Transverse colon (tissue), 4 donors: ENCODE data around the gene TET3. TPM values are rescaled to one million over a fixed set of nuclear protein-coding genes. Genes with fewer than 3 reads are reported as not detected.

Experiments
- DNase-seq: peaks from one replicate; pipeline ENCODE4 v3.0.0-alpha.2; 2019
- H3K27ac ChIP-seq, 4 donors: fragments of 200-600 bp; sonication (generic); 2 replicates each; pipeline ENCODE4 v1.5.1; 2016 to 2018; ENCODE audit warnings: inconsistent platforms in 4 of 4
- H3K27me3 ChIP-seq: fragments of 200-600 bp; sonication (generic); 2 replicates; pipeline ENCODE4 v1.5.1; 2017; ENCODE audit warnings: inconsistent platforms
- H3K36me3 ChIP-seq, 4 donors: fragments of 200-600 bp; sonication (generic); 2 replicates each; pipeline ENCODE4 v1.5.1; 2017 to 2019; ENCODE audit warnings: inconsistent platforms in 4 of 4
- H3K4me1 ChIP-seq, 4 donors: fragments of 200-600 bp; sonication (generic); 2 replicates each; pipeline ENCODE4 v1.5.1; 2017 to 2020; ENCODE audit warnings: inconsistent platforms in 4 of 4
- H3K4me3 ChIP-seq, 4 donors: fragments of 200-600 bp; sonication (generic); 1 replicate in 1 of 4; 2 replicates in 3 of 4; pipeline versions ENCODE4 v1.5.1 to v1.6.1; 2017 to 2019; ENCODE audit warnings: inconsistent platforms in 4 of 4
- H3K9me3 ChIP-seq, 2 donors: fragments of 200-600 bp; sonication (generic); 2 replicates each; pipeline ENCODE4 v1.5.1; 2017 to 2019; ENCODE audit warnings: inconsistent platforms in 2 of 2
- CTCF ChIP-seq, 5 experiments: fragments of 200-600 bp in 3 of 5; fragments of 450-650 bp in 2 of 5; sonication (generic) in 3 of 5; IDR thresholded peaks; 1 replicate in 2 of 5; 2 replicates in 3 of 5; pipeline ENCODE4 v1.5.1; 2016 to 2017; ENCODE audit warnings: antibody characterized with exemption in 5 of 5, inconsistent platforms in 3 of 5, mild to moderate bottlenecking in 2 of 5, moderate library complexity in 1 of 5
- EP300 ChIP-seq: sonication (generic); formaldehyde crosslinking; IDR thresholded peaks from one replicate; pipeline ENCODE4 v1.6.1; 2017; ENCODE audit warnings: antibody characterized with exemption, low read depth
- POLR2A ChIP-seq: fragments of 450-650 bp; IDR thresholded peaks from one replicate; pipeline ENCODE4 v1.6.1; 2016; ENCODE audit warnings: antibody characterized with exemption, mild to moderate bottlenecking, moderate library complexity
- POLR2AphosphoS5 ChIP-seq, 3 donors: sonication (generic); formaldehyde crosslinking; IDR thresholded peaks; one replicate each; pipeline ENCODE4 v1.6.1; 2016; ENCODE audit warnings: antibody characterized with exemption in 3 of 3
- WGBS, 2 donors: methylation state at CpG; one replicate each; pipeline ENCODE4 v1.1.5; 2018; ENCODE audit warnings: low coverage in 1 of 2; 5-methylcytosine and 5-hydroxymethylcytosine counted together
- in situ Hi-C, 4 donors: fragments of 200-750 bp; cut with MboI; loops; one replicate each; pipeline versions ENCODE4 v1.15.0 to v1.15.1; 2017; ENCODE audit warnings: low sequenced_read_pairs in 3 of 4, low pct_ligation_motif_present in 1 of 4, low pct_unique_long_range_greater_than_20kb in 1 of 4
- intact Hi-C: fragments of 100-400 bp; cut with DNase I; formaldehyde crosslinking; loops from one replicate; pipeline ENCODE4 v1.15.1; 2023; ENCODE audit warnings: low total_unique reads
- total RNA-seq, 4 donors: library from RNA; depleted of rRNA; stranded (reverse); fragments of >200 nt; gene quantifications; one replicate each; pipeline ENCODE4 v1.1.0, GENCODE V29; 2016

The TET3 gene
- total RNA-seq, 4 donors from 2014 or later = 20.2 to 26.9 (median 22.5) TPM

DNA sequence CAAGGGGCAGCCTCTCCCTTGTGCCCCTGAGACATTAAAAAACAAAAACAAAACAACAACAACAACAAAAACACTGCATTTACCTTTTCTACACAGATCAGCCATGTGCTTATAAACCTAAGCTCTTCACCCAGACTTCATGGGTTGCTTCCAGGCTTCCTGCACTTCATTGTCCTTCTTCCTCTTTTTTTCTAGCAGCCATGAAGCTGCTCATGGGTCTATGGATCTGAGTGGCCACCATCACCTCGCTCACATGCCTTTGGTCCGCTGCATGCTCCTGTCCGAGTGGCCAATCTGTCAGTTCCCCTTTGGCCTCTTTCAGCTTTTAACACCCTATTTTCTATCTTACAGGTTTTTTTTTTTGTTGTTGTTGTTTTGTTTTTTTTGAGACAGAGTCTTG lies 9.0 kb upstream of the TET3 start:
- WGBS, 2 donors = 83 to 95% methylated on average over 2 to 3 of the region's 3 CpGs
- Histone ChIP-seq H3K27ac (no peak overlapping the region), H3K36me3 (no peaks in the 10 kb centered on the region), H3K4me3 (no peak overlapping the region), H3K27me3 (no peaks in the 10 kb centered on the region), H3K9me3 (no peaks in the 10 kb centered on the region), H3K4me1 (peaks cover 9 to 53% (median 28%) of the 10 kb centered on the region in 4 donors)
- no peak for TF ChIP-seq CTCF (IDR thresholded peaks at IDR 0.05)
- no peak for TF ChIP-seq POLR2A
- TF ChIP-seq POLR2AphosphoS5 (IDR thresholded peaks at IDR 0.05) = no peak
- TF ChIP-seq EP300 = no peak
- intact Hi-C loops = no loop called here
- no peak for DNase-seq
- in situ Hi-C loops = loop anchor here in 1 of 4 donors (25.0 kb wide), 1 partner anchor 138 kb away; the partner anchor contains the start of gene STAMBP

- Histone ChIP-seq H3K27me3 (no peaks in the 10 kb centered on the region), H3K36me3 (no peaks in the 10 kb centered on the region), H3K9me3 (no peaks in the 10 kb centered on the region), H3K27ac (no peak overlapping the region), H3K4me3 (no peak overlapping the region), H3K4me1 (peaks cover 4 to 53% (median 28%) of the 10 kb centered on the region in 4 donors)
- in situ Hi-C loops (loop anchor here in 1 of 4 donors (25.0 kb wide), 1 partner anchor 140 kb away; the partner anchor contains the start of gene STAMBP), intact Hi-C loops (no loop called here)
- WGBS, 2 donors = 100% methylated on average over 1 of the region's 1 CpG; no CpG with 5 or more reads in 1 of the 2 donors
- TF ChIP-seq CTCF (IDR thresholded peaks at IDR 0.05) (no peak), POLR2A (no peak), EP300 (no peak), POLR2AphosphoS5 (IDR thresholded peaks at IDR 0.05) (no peak)
- DNase-seq = no peak
Observed at GRCh38 chr2:73976803-73977202, 7.9 kb upstream of the TET3 start.

GRCh38 chr2:73977466-73977865 lies 7.2 kb upstream of the TET3 start:
- no peak overlapping the region for H3K4me3 ChIP-seq
- WGBS, 2 donors = 95 to 100% methylated on average over 1 to 2 of the region's 2 CpGs
- H3K27ac ChIP-seq = no peak overlapping the region
- H3K27me3 ChIP-seq = no peaks in the 10 kb centered on the region
- intact Hi-C loops (no loop called here), in situ Hi-C loops (loop anchor here in 1 of 4 donors (25.0 kb wide), 1 partner anchor 140 kb away; the partner anchor contains the start of gene STAMBP)
- no peaks in the 10 kb centered on the region for H3K9me3 ChIP-seq
- peaks cover 5 to 53% (median 32%) of the 10 kb centered on the region in 4 donors for H3K4me1 ChIP-seq
- no peak for DNase-seq
- TF ChIP-seq POLR2A (no peak), CTCF (IDR thresholded peaks at IDR 0.05) (no peak), POLR2AphosphoS5 (IDR thresholded peaks at IDR 0.05) (no peak), EP300 (no peak)
- no peaks in the 10 kb centered on the region for H3K36me3 ChIP-seq

GRCh38 chr2:73979021-73979420 lies 5.7 kb upstream of the TET3 start:
- Histone ChIP-seq H3K27me3 (no peaks in the 10 kb centered on the region), H3K27ac (no peak overlapping the region), H3K4me1 (peaks cover 7 to 61% (median 44%) of the 10 kb centered on the region in 4 donors), H3K4me3 (no peak overlapping the region), H3K9me3 (no peaks in the 10 kb centered on the region), H3K36me3 (no peaks in the 10 kb centered on the region)
- no peak for TF ChIP-seq POLR2A
- no peak for TF ChIP-seq CTCF (IDR thresholded peaks at IDR 0.05)
- no peak for TF ChIP-seq EP300
- no peak for TF ChIP-seq POLR2AphosphoS5 (IDR thresholded peaks at IDR 0.05)
- DNase-seq = no peak
- in situ Hi-C loops (loop anchor here in 1 of 4 donors (25.0 kb wide), 1 partner anchor 142 kb away; the partner anchor contains the start of gene STAMBP), intact Hi-C loops (no loop called here)
- WGBS, 2 donors = 43 to 59% methylated on average over 3 to 5 of the region's 5 CpGs
